ENCODE results near the gene TOB2.
"Not testable (repeated sequence)": the region's sequence is repeated elsewhere in the genome, so short reads cannot be mapped to it uniquely, and the experiment has no call there.

TOB2 gene

DNA sequence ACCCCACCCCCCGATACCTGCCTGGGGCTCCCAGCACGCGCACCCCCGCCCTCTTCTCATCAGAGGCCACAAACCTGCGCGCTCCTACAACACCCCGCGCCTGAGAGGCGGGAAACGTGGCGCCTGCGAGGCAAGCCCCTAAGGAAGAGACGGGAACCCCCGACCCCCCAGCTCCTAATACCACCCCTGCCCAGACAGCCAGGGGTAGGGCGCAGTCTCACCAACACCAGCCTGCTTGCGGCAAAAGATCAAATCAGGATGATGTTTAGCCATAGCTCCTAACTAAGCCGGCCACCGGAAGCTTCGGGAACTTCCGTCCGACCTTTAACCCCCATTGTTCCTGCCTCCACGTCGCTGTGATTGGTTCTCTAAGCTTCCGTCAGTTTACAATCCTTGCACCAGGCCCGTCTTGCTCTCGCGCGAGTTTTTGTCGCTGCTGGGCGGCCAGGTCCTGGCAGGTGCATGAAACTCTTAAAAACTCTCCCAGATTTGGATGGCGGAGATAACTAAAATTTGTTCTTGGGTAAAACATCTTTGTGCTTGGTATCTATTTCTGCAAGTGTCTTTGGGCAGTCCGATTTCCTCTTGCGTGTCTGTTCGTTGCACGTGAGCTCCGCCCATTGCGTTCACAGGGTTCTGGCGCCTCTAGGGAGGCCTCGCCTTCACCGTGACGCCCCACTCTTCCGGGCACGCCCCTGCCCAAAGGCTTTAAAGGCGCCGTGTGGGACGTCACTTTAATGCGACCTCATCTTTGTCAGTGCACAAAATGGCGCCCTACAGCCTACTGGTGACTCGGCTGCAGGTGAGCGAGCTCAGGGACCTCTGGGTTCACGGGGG is 22.0 kb upstream of the TOB2 start, which contains the start of the genes ACO2 and PHF5A:
Gene ACO2 (plus strand): TSS at position 737 of the 837 bp plus-strand sequence. CDS start 30 bp downstream, at position 767.
Gene PHF5A (minus strand): TSS at position 312 of the 837 bp plus-strand sequence. CDS start 39 bp downstream, at position 273.
- DNase-seq (ENCODE audit: low read depth in 2 of 2) = peak; percentile 94 to 99

DNA sequence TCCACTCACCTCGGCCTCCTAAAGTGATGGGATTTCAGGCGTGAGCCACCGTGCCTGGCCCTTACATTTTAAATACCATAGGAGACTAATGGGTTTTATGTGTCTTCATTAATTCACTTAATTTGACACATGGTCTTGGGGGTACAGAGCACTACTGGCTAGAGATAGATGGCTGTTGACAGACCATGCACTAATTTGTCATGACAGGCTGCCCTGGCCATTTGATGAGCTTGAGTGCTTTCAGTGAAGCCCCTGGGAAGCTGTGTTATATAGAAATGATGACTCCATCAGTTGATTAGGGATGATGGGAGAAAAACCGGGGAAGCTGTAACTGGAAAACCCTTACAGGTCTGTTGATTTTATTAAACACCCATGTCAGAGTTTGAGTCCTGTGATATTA is 15.3 kb upstream of the TOB2 start:
- no peak for DNase-seq (ENCODE audit: low read depth in 2 of 2)

GRCh38 chr22:41460071-41460470 is 13.5 kb upstream of the TOB2 start:
- DNase-seq (ENCODE audit: low read depth in 2 of 2) = not testable (repeated sequence)

GRCh38 chr22:41459431-41459830 is 12.8 kb upstream of the TOB2 start:
- DNase-seq (ENCODE audit: low read depth in 2 of 2) = no peak

DNA sequence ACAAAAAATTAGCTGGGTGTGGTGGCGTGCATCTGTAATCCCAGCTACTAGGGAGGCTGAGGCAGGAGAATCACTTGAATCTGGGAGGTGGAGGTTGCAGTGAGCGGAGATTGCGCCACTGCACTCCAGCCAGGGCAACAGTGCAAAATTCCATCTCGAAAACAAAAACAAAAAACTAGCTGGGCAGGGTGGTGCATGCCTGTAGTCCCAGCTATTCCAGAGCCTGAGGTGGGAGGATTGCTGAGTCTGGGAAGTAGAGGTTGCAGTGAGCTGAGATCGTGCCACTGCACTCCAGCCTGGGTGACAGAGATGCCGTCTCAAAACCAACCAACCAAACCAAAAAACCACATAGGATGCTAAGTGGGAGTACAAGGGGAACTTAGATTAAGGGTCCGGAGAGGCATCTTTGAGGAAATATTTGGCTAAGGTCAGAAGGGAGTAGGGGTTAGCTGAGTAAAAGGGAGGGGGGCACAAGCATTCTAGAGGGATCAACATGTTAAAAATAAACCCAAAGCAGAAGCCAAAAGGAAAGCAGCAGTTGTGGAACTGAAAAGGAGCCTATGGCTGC is 11.6 kb upstream of the TOB2 start:
- no peak for DNase-seq (ENCODE audit: low read depth in 2 of 2)

DNA sequence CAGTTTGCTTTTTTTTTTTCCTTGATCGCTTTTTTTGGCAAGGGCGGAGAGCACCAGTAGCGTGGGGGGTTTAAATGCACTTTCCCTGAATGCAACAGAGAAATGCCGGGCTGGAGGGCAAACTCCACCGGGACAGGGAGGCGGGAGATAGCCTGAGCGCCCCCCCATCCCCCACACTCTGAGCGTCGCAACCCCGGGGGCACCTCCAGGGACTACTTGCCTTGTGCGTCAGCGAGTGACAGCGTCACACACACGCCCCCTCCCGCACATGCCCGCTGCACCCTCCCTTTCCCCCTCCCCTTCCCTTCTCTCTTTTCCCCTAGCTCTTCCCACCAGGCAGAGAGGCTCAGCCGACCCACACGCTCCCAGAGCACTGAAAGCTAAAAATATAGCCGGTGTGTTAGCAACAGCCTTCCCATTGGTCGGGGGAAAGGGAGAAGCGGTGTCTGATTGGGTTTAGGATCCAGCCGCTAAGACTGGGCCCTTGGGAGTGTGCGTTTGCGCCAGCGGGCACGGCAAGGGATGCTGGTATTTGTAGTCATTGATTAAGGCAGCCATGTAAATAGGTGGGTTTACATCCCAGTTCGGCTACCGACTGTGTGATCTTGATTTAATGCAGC is 1.7 kb upstream of the TOB2 start:
- peak; percentile 78 to 86 for DNase-seq (ENCODE audit: low read depth in 2 of 2)

- DNase-seq (ENCODE audit: low read depth in 2 of 2) = peak; percentile 53 to 54
Measured at GRCh38 chr22:41447435-41448188, 1.0 kb upstream of the TOB2 start.

- peak in 1 of 2 donors; percentile 11 for DNase-seq (ENCODE audit: low read depth in 2 of 2)
Measured at GRCh38 chr22:41446057-41446501, 522 bp downstream of the TOB2 start.

GRCh38 chr22:41445129-41446056 is 1.2 kb downstream of the TOB2 start:
- no peak for DNase-seq (ENCODE audit: low read depth in 2 of 2)

DNA sequence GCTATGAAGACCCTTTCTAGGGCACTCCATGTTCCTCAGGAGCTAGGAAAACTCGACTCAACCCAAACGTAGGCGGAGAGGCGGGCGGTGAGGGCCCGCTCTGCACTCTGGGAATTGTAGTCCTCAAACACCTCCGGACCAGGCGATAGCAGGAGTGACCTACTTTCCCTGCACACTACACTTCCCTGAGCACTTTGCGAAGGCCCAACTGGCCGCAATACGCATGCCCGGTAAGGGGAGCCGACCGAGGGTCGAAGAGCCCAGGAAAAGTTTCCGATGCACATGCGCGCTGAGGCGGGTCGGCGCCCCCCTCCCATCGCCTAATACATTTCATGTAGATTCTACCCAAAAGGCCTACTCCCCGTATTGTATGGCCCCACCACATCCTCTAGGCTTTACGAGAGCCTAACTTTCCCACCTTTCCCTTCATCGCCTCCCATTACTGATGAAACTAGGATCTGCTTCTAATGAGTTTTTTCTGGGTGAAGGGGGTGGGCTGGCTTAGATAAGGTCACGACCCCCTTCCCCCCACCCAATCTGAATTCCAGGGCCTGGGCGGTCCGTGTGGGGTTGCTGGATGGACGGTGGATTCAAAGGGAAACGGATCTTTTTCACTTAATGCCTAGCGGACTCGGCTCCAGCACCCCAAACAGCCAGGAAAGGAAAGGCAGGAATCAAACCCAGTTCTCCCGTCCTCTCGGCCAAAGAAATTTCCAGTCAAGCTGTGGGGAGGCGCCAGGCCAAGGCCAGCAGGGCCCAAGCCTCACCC is 2.1 kb downstream of the TOB2 start:
- peak; percentile 73 to 87 for DNase-seq (ENCODE audit: low read depth in 2 of 2)

DNA sequence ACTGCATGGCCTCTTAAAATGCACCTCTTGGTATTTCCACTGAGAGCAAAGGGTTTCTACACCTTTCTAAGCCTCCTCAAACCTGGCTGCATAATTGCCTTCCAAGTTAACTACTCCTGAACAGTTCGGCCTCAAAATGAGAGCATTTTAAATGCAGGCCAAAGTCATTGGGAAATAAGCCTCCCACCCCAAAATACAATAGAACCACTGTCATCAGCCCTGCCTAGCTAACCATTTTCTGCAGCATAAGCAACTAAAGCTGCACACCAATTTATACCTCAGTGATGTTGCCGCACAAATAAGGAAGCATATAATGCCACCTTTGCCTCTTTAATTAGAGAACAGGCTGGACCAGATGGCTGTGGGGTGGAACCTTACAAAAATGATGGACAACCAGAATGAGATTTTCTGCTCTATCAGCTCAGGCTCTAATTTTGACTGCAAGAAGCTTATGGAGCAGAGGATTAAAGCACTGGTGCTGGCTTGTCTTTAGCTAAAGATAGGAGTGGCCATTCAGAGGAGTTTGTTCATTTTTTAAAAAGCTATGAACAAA is 4.3 kb downstream of the TOB2 start:
- no peak for DNase-seq (ENCODE audit: low read depth in 2 of 2)

GRCh38 chr22:41440511-41440910 is 6.1 kb downstream of the TOB2 start:
- not testable (repeated sequence) for DNase-seq (ENCODE audit: low read depth in 2 of 2)

- no peak for DNase-seq (ENCODE audit: low read depth in 2 of 2)
Measured at GRCh38 chr22:41437198-41437597, 9.4 kb downstream of the TOB2 start.

DNA sequence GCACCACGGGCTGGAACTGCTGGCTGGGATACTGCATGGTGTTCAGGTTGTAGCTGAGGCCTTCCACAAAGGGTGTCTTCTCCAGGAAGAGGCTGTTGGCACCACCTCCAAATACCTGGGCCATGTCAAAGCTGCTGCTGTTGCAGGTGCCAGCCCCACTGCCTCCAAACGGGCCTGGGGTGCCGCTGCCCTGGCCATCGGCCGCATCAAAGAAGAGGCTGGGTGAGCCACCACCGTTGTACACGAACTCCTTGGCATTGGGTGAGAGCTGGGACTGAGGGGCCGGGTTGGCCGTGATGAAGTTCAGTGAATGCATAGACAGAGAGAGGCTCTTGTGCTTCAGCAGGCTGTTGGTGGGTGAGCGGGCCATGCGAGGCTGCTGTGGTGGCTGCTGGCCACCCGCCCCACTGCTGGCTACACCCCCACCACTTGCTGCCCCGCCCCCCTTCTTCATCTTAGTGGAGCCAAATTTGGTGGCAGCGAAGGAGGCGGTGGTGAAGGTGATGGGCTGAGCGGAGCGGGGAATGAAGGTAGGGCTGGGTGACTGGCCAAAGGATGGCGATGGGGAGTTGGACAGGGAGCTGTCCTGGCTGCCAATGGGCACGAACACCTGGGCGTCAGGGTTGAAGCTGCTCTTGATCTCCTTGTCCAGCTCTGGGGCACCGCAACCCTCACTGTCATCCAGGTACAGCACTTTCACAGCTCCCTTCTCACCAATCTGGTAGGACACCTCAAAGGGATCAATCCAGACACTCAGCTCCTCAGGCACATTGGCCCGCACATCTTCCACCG is 10.1 kb downstream of the TOB2 start:
- DNase-seq (ENCODE audit: low read depth in 2 of 2) = no peak

DNA sequence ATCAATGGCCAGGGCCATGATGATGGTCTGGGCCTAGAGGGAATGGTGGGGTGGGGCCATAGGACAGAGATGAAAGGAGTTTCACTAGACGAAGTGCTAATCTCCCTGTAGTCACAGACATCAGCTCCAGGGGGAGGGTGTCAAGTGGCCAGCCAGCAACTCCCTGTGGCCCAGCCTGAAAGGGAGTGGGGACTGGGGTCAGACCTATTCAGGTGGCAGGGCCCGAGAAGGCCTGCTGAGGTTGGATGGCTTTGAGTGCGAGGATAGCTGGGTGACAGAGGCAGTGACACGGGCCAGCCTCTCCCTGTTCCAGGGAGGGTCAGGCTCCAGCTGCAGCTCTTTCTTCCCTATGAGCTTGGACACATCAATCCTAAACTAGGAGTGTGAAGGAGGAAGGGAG is 11.0 kb downstream of the TOB2 start:
- DNase-seq (ENCODE audit: low read depth in 2 of 2) = no peak

DNA sequence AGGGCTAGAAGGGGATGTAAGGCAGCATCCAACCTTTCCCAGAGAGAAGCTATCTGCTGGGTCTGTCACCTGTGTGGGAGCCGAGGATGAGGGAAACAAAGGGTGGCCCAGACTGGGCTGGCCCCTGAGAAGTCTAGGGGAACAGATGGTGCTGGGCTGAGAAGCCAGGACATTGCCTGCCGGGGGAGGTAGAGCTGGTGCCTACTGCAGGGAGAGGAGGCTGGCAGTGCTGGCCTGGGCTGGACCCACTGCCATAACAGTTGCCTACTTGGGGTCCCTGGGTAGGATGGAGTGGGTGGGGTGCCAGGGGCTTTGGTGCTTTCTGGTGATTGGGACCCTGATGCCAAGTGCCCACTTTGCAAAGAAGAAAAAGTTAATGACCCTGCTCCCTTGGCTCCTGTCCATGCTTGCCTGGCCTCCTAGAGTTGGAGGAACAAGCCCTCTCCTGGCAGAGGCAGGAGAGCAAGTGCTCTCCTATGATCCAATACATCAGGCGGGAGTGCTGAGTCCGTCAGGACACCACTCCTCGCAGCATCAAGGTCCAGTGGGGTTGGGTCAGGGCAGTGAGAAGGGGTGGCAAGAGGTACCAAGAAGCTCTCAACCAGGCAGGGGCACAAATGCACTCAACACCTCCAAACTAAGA is 12.1 kb downstream of the TOB2 start:
- DNase-seq (ENCODE audit: low read depth in 2 of 2) = not testable (repeated sequence)

GRCh38 chr22:41433480-41433879 is 13.1 kb downstream of the TOB2 start:
- DNase-seq (ENCODE audit: low read depth in 2 of 2) = not testable (repeated sequence)

DNA sequence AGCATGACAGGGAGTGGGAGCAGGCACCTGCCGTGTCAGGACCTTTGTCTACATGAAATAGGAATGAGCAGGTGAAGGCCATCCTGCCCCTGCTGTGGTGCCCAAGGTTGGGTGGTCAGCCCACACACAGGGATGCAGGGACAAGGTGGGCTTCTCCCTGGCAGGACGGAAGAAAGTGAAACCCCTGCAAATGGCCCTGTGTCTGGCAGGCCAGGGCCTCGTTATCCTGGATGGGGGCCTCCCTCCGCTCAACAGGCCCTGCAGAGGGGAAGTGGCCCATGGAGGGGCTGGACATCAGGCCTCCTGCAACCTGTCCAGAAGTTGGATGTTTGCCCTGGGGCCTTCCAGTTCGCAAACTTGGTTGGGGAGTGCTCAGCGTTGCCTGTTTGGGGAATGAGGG is 14.9 kb downstream of the TOB2 start:
- no peak for DNase-seq (ENCODE audit: low read depth in 2 of 2)
